ENCODE measurements around the gene TRUB2. TPM values are rescaled to one million over a fixed set of nuclear protein-coding genes. Genes with fewer than 3 reads are reported as not detected.

The TRUB2 gene
- total RNA-seq, 4 donors from 2014 or later, result 7.2 to 18.3 (median 9.2) TPM

DNA sequence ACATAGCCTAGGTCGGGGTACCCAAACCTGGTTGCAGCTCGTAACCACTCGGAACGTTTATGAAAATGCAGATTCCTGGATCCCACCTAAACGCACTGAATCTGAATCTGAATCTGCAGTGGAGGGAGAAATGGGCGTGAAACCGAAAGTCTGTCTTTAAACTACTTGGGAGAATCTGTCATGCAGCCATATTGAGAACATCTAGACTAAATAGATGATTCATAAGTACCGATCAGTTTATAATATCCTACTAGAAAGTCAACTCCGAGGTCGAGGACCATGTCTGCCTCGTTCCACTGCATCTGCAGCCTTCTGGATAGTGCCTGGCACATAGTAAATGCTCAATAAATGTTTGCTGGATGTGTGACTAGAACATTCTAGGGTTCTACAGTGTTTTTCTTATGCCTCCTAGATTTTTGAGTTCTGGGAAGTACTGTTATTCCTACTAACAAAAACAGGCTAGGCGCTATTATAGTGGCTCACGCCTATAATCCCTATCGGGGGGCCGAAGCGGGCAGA lies 1.0 kb upstream of the TRUB2 start:
- 24 to 29% methylated on average over 15 to 16 of the region's 16 CpGs for WGBS, 2 donors

DNA sequence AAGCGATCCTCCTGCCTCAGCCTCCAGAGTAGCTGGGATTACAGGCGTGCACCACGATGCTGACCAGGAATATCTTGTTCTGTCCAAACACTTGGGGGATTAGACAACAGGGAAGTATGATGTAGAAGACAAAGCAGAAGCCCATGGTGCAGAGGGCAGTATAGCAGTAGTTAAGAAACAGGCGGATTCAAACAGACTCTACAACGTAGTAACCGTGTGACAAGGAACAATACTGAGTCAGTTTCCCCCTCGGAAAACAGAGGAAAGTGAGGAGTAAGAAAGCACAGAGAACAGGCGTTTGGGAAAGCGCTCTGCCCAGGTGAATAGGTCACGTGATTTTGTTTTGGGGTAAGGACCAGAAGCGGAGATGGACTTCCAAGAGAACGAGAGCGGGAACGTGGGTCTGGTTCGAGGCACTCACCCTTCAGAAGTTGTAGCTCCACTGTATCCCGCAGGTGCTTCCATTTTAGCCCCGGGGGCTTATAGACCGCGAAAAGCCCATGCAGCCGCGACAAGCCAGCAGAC lies 306 bp downstream of the TRUB2 start:
- H3K4me3 ChIP-seq, result peak overlapping the region; percentile 71 to 98 (median 78)
- TF ChIP-seq, protein P1, sequence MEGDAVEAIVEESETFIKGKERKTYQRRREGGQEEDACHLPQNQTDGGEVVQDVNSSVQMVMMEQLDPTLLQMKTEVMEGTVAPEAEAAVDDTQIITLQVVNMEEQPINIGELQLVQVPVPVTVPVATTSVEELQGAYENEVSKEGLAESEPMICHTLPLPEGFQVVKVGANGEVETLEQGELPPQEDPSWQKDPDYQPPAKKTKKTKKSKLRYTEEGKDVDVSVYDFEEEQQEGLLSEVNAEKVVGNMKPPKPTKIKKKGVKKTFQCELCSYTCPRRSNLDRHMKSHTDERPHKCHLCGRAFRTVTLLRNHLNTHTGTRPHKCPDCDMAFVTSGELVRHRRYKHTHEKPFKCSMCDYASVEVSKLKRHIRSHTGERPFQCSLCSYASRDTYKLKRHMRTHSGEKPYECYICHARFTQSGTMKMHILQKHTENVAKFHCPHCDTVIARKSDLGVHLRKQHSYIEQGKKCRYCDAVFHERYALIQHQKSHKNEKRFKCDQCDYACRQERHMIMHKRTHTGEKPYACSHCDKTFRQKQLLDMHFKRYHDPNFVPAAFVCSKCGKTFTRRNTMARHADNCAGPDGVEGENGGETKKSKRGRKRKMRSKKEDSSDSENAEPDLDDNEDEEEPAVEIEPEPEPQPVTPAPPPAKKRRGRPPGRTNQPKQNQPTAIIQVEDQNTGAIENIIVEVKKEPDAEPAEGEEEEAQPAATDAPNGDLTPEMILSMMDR (IDR thresholded peaks at IDR 0.05), result no peak
- TF ChIP-seq EP300 (IDR thresholded peaks at IDR 0.05), result no peak
- no peak for TF ChIP-seq POLR2A (IDR thresholded peaks at IDR 0.05)
- H3K9me3 ChIP-seq, result no peaks in the 10 kb centered on the region
- H3K27me3 ChIP-seq, result no peaks in the 10 kb centered on the region
- no peak for DNase-seq (ENCODE audit: low spot score in 2 of 2)
- H3K27ac ChIP-seq, result peak overlapping the region in 3 of 4 donors; percentile 81 to 90 (median 86)
- peaks cover 0 to 41% (median 21%) of the 10 kb centered on the region in 4 donors for H3K4me1 ChIP-seq
- H3K36me3 ChIP-seq, result peaks cover 0 to 48% (median 13%) of the 10 kb centered on the region in 3 donors
- WGBS, 2 donors, result 1 to 2% methylated on average over 21 of the region's 21 CpGs

More for the DNA sequence above, 1.0 kb upstream of the TRUB2 start:
- TF ChIP-seq, protein P1 (IDR thresholded peaks at IDR 0.05), result no peak
- TF ChIP-seq POLR2A (IDR thresholded peaks at IDR 0.05), result no peak
- no peak for TF ChIP-seq EP300 (IDR thresholded peaks at IDR 0.05)
- Histone ChIP-seq H3K4me3 (peak overlapping the region; percentile 71 to 98 (median 78)), H3K9me3 (no peaks in the 10 kb centered on the region), H3K27ac (peak overlapping the region in 3 of 4 donors; percentile 81 to 90 (median 86)), H3K36me3 (peaks cover 0 to 48% (median 13%) of the 10 kb centered on the region in 3 donors), H3K27me3 (no peaks in the 10 kb centered on the region), H3K4me1 (peaks cover 0 to 41% (median 21%) of the 10 kb centered on the region in 4 donors)
- DNase-seq (ENCODE audit: low spot score in 2 of 2), result no peak

DNA sequence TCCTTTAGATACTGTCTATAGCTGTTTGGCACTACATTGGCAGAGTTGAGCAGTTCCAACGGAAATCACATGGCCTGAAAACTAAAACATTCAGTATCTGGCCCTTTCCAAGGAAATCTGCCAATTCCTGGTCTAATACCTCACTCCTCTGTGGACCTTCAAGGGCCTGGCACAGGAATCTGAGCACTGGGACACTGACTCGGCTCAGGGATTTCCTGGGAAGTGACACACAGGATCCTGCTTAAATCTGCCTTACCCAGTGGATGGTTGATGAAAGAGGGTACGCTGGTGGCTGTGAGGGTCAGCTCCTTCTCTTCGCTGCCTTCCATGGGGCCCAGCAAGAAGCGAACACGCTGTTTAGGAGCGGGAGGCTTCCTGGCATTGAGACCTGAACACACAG lies 904 bp downstream of the TRUB2 start:
- TF ChIP-seq, protein P1 (IDR thresholded peaks at IDR 0.05), result no peak
- no peak for TF ChIP-seq EP300 (IDR thresholded peaks at IDR 0.05)
- TF ChIP-seq POLR2A (IDR thresholded peaks at IDR 0.05), result no peak
- H3K36me3 ChIP-seq, result peaks cover 0 to 48% (median 7%) of the 10 kb centered on the region in 3 donors
- H3K27me3 ChIP-seq, result no peaks in the 10 kb centered on the region
- peaks cover 0 to 41% (median 21%) of the 10 kb centered on the region in 4 donors for H3K4me1 ChIP-seq
- DNase-seq (ENCODE audit: low spot score in 2 of 2), result no peak
- H3K4me3 ChIP-seq, result peak overlapping the region; percentile 71 to 98 (median 78)
- H3K9me3 ChIP-seq, result no peaks in the 10 kb centered on the region
- H3K27ac ChIP-seq, result peak overlapping the region in 1 of 4 donors; percentile 90
- 80 to 83% methylated on average over 7 of the region's 7 CpGs for WGBS, 2 donors

DNA sequence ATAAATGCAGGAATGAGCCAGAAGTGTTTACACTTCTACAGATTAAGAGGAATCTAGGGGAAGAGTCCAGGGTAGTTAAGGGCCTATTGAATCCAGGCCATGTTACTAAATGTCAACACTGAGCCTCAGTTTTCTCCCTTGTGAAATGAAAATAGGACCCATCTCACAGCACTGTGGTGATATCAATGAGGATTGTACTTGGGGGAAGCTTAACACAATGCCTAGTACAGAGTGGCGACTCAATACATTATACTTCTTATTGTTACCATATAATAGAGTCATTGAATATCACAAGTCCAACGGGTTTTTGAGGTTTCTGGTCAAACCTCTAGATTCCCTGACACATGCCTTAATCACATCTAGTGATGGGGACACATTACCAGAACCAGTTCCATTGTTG lies 4.6 kb downstream of the TRUB2 start:
- TF ChIP-seq POLR2A (IDR thresholded peaks at IDR 0.05), result no peak
- TF ChIP-seq EP300 (IDR thresholded peaks at IDR 0.05), result no peak
- TF ChIP-seq, protein P1 (IDR thresholded peaks at IDR 0.05), result no peak
- peaks cover 0 to 13% (median 8%) of the 10 kb centered on the region in 4 donors for H3K4me1 ChIP-seq
- H3K36me3 ChIP-seq, result peaks cover 0 to 71% (median 8%) of the 10 kb centered on the region in 3 donors
- no peaks in the 10 kb centered on the region for H3K9me3 ChIP-seq
- no peak for DNase-seq (ENCODE audit: low spot score in 2 of 2)
- H3K27ac ChIP-seq, result no peak overlapping the region
- 42 to 58% methylated on average over 2 of the region's 2 CpGs for WGBS, 2 donors
- no peak overlapping the region for H3K4me3 ChIP-seq
- no peaks in the 10 kb centered on the region for H3K27me3 ChIP-seq

DNA sequence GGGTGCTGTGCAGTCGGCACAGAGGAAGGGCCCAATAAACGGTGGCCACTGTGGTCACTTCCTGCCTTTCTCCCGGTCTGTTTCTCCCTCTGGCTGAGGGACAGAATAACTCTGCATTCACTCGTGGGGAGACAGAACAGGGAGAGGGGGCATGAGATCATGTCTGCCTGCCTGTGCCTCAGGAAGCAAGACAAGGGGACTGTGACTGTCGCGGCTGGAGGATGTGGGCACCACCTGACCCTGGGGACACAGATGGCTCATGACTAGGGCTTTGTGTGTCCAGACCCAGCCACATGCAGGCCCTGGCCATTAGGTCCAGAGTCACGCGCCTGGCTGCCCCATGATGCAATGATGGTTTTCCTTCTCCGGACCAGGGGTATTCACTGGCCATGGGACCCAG lies 5.8 kb downstream of the TRUB2 start:
- 38 to 46% methylated on average over 7 to 8 of the region's 9 CpGs for WGBS, 2 donors

More for the DNA sequence above, 5.8 kb downstream of the TRUB2 start:
- Histone ChIP-seq H3K27me3 (no peaks in the 10 kb centered on the region), H3K4me3 (no peak overlapping the region), H3K9me3 (no peaks in the 10 kb centered on the region), H3K27ac (no peak overlapping the region), H3K36me3 (peaks cover 0 to 82% (median 8%) of the 10 kb centered on the region in 3 donors), H3K4me1 (peaks cover 0 to 9% (median 4%) of the 10 kb centered on the region in 4 donors)
- DNase-seq (ENCODE audit: low spot score in 2 of 2), result no peak
- TF ChIP-seq, protein P1 (IDR thresholded peaks at IDR 0.05), result no peak
- no peak for TF ChIP-seq EP300 (IDR thresholded peaks at IDR 0.05)
- no peak for TF ChIP-seq POLR2A (IDR thresholded peaks at IDR 0.05)
